Measurements from ENCODE around the gene SEPTIN12.

The SEPTIN12 gene

GRCh38 chr16:4797805-4798252 is 9.7 kb upstream of the SEPTIN12 start:
- Histone ChIP-seq H3K4me1 (ENCODE audit: control insufficient read depth in 5 of 5, insufficient read depth in 5 of 5, low read length in 5 of 5) (peaks cover 0 to 23% (median 11%) of the 10 kb centered on the region in 5 donors), H3K4me3 (ENCODE audit: low read depth in 1 of 5, low read length in 5 of 5) (no peak overlapping the region), H3K27ac (ENCODE audit: low read depth, low read length) (no peak overlapping the region), H3K36me3 (ENCODE audit: control insufficient read depth in 5 of 5, insufficient read depth in 5 of 5, low read length in 5 of 5) (peaks cover 0 to 16% (median 3%) of the 10 kb centered on the region in 5 donors), H3K9me3 (ENCODE audit: control insufficient read depth in 5 of 5, low read length in 5 of 5) (no peaks in the 10 kb centered on the region), H3K27me3 (ENCODE audit: control insufficient read depth in 5 of 5, insufficient read depth in 4 of 5, low read length in 5 of 5) (no peaks in the 10 kb centered on the region), H3K9ac (ENCODE audit: low read length in 5 of 5) (no peak overlapping the region)

- Histone ChIP-seq H3K4me3 (ENCODE audit: low read depth in 1 of 5, low read length in 5 of 5) (no peak overlapping the region), H3K9ac (ENCODE audit: low read length in 5 of 5) (no peak overlapping the region), H3K27ac (ENCODE audit: low read depth, low read length) (no peak overlapping the region), H3K4me1 (ENCODE audit: control insufficient read depth in 5 of 5, insufficient read depth in 5 of 5, low read length in 5 of 5) (peaks cover 0 to 22% (median 11%) of the 10 kb centered on the region in 5 donors), H3K9me3 (ENCODE audit: control insufficient read depth in 5 of 5, low read length in 5 of 5) (no peaks in the 10 kb centered on the region), H3K36me3 (ENCODE audit: control insufficient read depth in 5 of 5, insufficient read depth in 5 of 5, low read length in 5 of 5) (peaks cover 0 to 16% (median 3%) of the 10 kb centered on the region in 5 donors), H3K27me3 (ENCODE audit: control insufficient read depth in 5 of 5, insufficient read depth in 4 of 5, low read length in 5 of 5) (no peaks in the 10 kb centered on the region)
Measured at GRCh38 chr16:4796982-4797804, 9.0 kb upstream of the SEPTIN12 start.

- Histone ChIP-seq H3K27me3 (ENCODE audit: control insufficient read depth in 5 of 5, insufficient read depth in 4 of 5, low read length in 5 of 5) (no peaks in the 10 kb centered on the region), H3K9me3 (ENCODE audit: control insufficient read depth in 5 of 5, low read length in 5 of 5) (no peaks in the 10 kb centered on the region), H3K9ac (ENCODE audit: low read length in 5 of 5) (no peak overlapping the region), H3K4me3 (ENCODE audit: low read depth in 1 of 5, low read length in 5 of 5) (no peak overlapping the region), H3K27ac (ENCODE audit: low read depth, low read length) (no peak overlapping the region), H3K36me3 (ENCODE audit: control insufficient read depth in 5 of 5, insufficient read depth in 5 of 5, low read length in 5 of 5) (peaks cover 0 to 16% (median 3%) of the 10 kb centered on the region in 5 donors), H3K4me1 (ENCODE audit: control insufficient read depth in 5 of 5, insufficient read depth in 5 of 5, low read length in 5 of 5) (peaks cover 0 to 10% (median 0%) of the 10 kb centered on the region in 5 donors)
Measured at GRCh38 chr16:4795828-4796572, 7.9 kb upstream of the SEPTIN12 start.

GRCh38 chr16:4795181-4795827 is 7.2 kb upstream of the SEPTIN12 start, which contains the start of gene SMIM22:
Gene SMIM22, plus strand, starts transcription at chr16:4795369. Its CDS starts 366 bp downstream, at chr16:4795735.
- Histone ChIP-seq H3K4me3 (ENCODE audit: low read depth in 1 of 5, low read length in 5 of 5) (no peak within 1 kb of the TSS), H3K27me3 (ENCODE audit: control insufficient read depth in 5 of 5, insufficient read depth in 4 of 5, low read length in 5 of 5) (no peaks in the 10 kb centered on the region), H3K36me3 (ENCODE audit: control insufficient read depth in 5 of 5, insufficient read depth in 5 of 5, low read length in 5 of 5) (peaks cover 0 to 16% (median 3%) of the 10 kb centered on the region in 5 donors), H3K4me1 (ENCODE audit: control insufficient read depth in 5 of 5, insufficient read depth in 5 of 5, low read length in 5 of 5) (peaks cover 0 to 3% (median 0%) of the 10 kb centered on the region in 5 donors), H3K9ac (ENCODE audit: low read length in 5 of 5) (no peak within 1 kb of the TSS), H3K9me3 (ENCODE audit: control insufficient read depth in 5 of 5, low read length in 5 of 5) (no peaks in the 10 kb centered on the region), H3K27ac (ENCODE audit: low read depth, low read length) (no peak within 1 kb of the TSS)

GRCh38 chr16:4792951-4793513 is 4.9 kb upstream of the SEPTIN12 start:
- no peaks in the 10 kb centered on the region for H3K27me3 ChIP-seq (ENCODE audit: control insufficient read depth in 5 of 5, insufficient read depth in 4 of 5, low read length in 5 of 5)
- no peaks in the 10 kb centered on the region for H3K4me1 ChIP-seq (ENCODE audit: control insufficient read depth in 5 of 5, insufficient read depth in 5 of 5, low read length in 5 of 5)

GRCh38 chr16:4790871-4791270 is 2.7 kb upstream of the SEPTIN12 start:
- H3K4me3 ChIP-seq (ENCODE audit: low read depth in 1 of 5, low read length in 5 of 5): no peak overlapping the region
- no peak overlapping the region for H3K27ac ChIP-seq (ENCODE audit: low read depth, low read length)
- H3K36me3 ChIP-seq (ENCODE audit: control insufficient read depth in 5 of 5, insufficient read depth in 5 of 5, low read length in 5 of 5): no peaks in the 10 kb centered on the region
- no peak overlapping the region for H3K9ac ChIP-seq (ENCODE audit: low read length in 5 of 5)
- H3K27me3 ChIP-seq (ENCODE audit: control insufficient read depth in 5 of 5, insufficient read depth in 4 of 5, low read length in 5 of 5): peaks cover 0 to 2% (median 0%) of the 10 kb centered on the region in 5 donors
- no peaks in the 10 kb centered on the region for H3K4me1 ChIP-seq (ENCODE audit: control insufficient read depth in 5 of 5, insufficient read depth in 5 of 5, low read length in 5 of 5)
- H3K9me3 ChIP-seq (ENCODE audit: control insufficient read depth in 5 of 5, low read length in 5 of 5): no peaks in the 10 kb centered on the region

More at GRCh38 chr16:4792951-4793513, 4.9 kb upstream of the SEPTIN12 start:
- H3K36me3 ChIP-seq (ENCODE audit: control insufficient read depth in 5 of 5, insufficient read depth in 5 of 5, low read length in 5 of 5): peaks cover 0 to 11% (median 0%) of the 10 kb centered on the region in 5 donors
- no peak overlapping the region for H3K9ac ChIP-seq (ENCODE audit: low read length in 5 of 5)
- H3K9me3 ChIP-seq (ENCODE audit: control insufficient read depth in 5 of 5, low read length in 5 of 5): no peaks in the 10 kb centered on the region
- no peak overlapping the region for H3K27ac ChIP-seq (ENCODE audit: low read depth, low read length)
- no peak overlapping the region for H3K4me3 ChIP-seq (ENCODE audit: low read depth in 1 of 5, low read length in 5 of 5)

- peaks cover 0 to 2% (median 0%) of the 10 kb centered on the region in 5 donors for H3K27me3 ChIP-seq (ENCODE audit: control insufficient read depth in 5 of 5, insufficient read depth in 4 of 5, low read length in 5 of 5)
- H3K4me3 ChIP-seq (ENCODE audit: low read depth in 1 of 5, low read length in 5 of 5): no peak overlapping the region
- H3K36me3 ChIP-seq (ENCODE audit: control insufficient read depth in 5 of 5, insufficient read depth in 5 of 5, low read length in 5 of 5): no peaks in the 10 kb centered on the region
- H3K9ac ChIP-seq (ENCODE audit: low read length in 5 of 5): no peak overlapping the region
- no peaks in the 10 kb centered on the region for H3K4me1 ChIP-seq (ENCODE audit: control insufficient read depth in 5 of 5, insufficient read depth in 5 of 5, low read length in 5 of 5)
- no peak overlapping the region for H3K27ac ChIP-seq (ENCODE audit: low read depth, low read length)
- H3K9me3 ChIP-seq (ENCODE audit: control insufficient read depth in 5 of 5, low read length in 5 of 5): no peaks in the 10 kb centered on the region
Measured at GRCh38 chr16:4790261-4790660, 2.1 kb upstream of the SEPTIN12 start.

- Histone ChIP-seq H3K4me1 (ENCODE audit: control insufficient read depth in 5 of 5, insufficient read depth in 5 of 5, low read length in 5 of 5) (no peaks in the 10 kb centered on the region), H3K4me3 (ENCODE audit: low read depth in 1 of 5, low read length in 5 of 5) (no peak overlapping the region), H3K36me3 (ENCODE audit: control insufficient read depth in 5 of 5, insufficient read depth in 5 of 5, low read length in 5 of 5) (no peaks in the 10 kb centered on the region), H3K27ac (ENCODE audit: low read depth, low read length) (no peak overlapping the region), H3K9me3 (ENCODE audit: control insufficient read depth in 5 of 5, low read length in 5 of 5) (no peaks in the 10 kb centered on the region), H3K9ac (ENCODE audit: low read length in 5 of 5) (no peak overlapping the region), H3K27me3 (ENCODE audit: control insufficient read depth in 5 of 5, insufficient read depth in 4 of 5, low read length in 5 of 5) (peaks cover 0 to 2% (median 0%) of the 10 kb centered on the region in 5 donors)
Measured at GRCh38 chr16:4788910-4789309, 765 bp upstream of the SEPTIN12 start.

GRCh38 chr16:4788489-4788889 is 344 bp upstream of the SEPTIN12 start:
- H3K4me1 ChIP-seq (ENCODE audit: control insufficient read depth in 5 of 5, insufficient read depth in 5 of 5, low read length in 5 of 5): no peaks in the 10 kb centered on the region
- no peaks in the 10 kb centered on the region for H3K9me3 ChIP-seq (ENCODE audit: control insufficient read depth in 5 of 5, low read length in 5 of 5)
- no peak overlapping the region for H3K27ac ChIP-seq (ENCODE audit: low read depth, low read length)
- no peak overlapping the region for H3K4me3 ChIP-seq (ENCODE audit: low read depth in 1 of 5, low read length in 5 of 5)
- peaks cover 0 to 2% (median 0%) of the 10 kb centered on the region in 5 donors for H3K27me3 ChIP-seq (ENCODE audit: control insufficient read depth in 5 of 5, insufficient read depth in 4 of 5, low read length in 5 of 5)
- H3K36me3 ChIP-seq (ENCODE audit: control insufficient read depth in 5 of 5, insufficient read depth in 5 of 5, low read length in 5 of 5): no peaks in the 10 kb centered on the region
- H3K9ac ChIP-seq (ENCODE audit: low read length in 5 of 5): no peak overlapping the region
